Stimulated activated CD8-positive, alpha-beta memory T cell treated with anti-CD3 and anti-CD28 coated beads, Interleukin-4, amount 100 ng/mL, for 24 hours (primary cell): ENCODE measurements around the gene TMEM167A.

Experiments used
- DNase-seq: peaks from one replicate; pipeline ENCODE4 v3.0.0-alpha.2; 2020; ENCODE audit warnings: low read depth

Gene TMEM167A

DNA sequence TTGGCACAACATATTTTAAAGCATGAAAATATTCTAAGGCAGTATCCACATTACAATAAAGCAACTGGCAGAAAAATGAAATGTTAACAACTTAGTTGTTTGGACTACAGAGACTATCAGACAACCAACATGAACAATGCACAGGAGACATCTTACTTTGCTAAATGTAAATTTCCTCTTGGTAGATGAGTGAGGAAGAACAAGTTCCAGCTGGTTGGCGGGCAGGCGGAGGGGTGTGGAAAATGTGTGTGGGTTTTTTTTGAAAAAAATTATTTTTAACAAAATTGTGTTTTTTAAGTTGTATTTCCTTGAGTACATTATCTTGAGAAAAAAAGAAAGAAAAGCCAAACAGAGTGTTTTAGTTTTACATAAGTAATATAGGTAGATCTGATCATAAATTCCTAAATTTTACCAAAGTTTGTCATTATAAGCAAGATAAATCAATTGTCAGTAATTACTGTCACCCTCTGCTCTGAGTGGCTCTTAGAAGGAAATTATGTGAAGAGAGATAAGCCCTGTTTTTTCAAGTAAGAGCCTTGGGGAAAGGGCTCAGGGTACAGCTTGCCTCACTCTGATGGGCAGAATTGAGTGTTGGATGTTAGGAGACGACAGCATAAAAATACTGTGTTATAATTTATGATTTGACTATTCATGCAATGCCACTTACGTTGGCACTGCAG is 42.5 kb downstream of the TMEM167A start:
- no peak for DNase-seq

DNA sequence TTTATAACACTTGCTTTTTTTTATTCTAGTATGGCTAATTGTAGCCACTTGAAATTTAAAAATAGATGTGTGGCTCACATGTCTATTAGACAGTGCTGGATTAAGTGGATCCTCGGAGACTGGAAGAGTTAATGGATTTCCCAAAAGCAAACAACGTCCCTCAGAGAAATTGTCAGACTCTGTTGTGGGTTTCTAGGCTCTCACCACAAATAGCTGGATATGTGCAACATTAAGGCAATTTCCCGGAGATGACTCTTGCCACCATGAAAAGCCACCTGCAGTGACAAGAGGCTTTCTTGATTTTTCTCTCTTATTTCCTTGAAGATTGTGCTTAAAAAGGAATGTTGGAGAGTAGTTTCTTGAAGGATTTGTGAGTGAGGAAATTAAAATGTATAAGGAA is 43.2 kb downstream of the TMEM167A start:
- no peak for DNase-seq

- no peak for DNase-seq
Observed at GRCh38 chr5:83031381-83031780, 45.8 kb downstream of the TMEM167A start.

GRCh38 chr5:83029912-83030311 is 47.3 kb downstream of the TMEM167A start:
- no peak for DNase-seq

DNA sequence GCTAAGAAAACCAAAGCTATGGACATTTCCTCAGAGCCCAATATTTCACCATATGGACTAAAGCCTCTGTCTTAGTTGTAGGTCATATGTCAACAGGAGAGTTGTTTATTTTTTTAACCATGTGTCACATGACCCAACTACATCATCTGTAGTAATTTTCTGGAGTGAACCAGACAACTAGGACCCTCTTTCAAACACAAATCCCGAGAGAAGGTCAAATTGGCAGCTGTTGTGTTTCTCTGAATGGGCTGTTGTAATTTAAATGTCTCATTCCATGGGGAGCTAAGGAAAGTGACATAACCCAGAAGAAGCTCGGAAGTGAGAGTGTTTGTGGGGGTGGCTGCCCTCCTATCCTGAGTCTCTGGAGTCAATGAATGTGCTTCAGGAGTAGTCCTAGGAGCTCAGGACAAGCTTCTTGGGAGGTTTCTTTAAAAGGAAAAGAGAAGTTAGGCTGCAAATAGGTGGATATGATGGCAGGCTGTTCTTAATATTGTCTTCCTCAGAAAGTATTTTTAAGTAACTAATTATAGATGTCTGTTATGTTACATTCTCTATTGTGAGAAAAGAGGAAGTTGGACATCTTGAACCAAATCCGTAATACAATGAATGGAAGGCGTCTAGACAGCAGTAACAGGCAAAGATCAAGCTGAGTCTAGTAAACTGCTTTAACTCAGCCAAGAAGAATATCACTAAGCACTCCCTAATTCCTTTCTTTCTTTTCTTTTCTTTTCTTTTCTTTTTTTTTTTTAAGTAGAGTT is 50.1 kb downstream of the TMEM167A start:
- no peak for DNase-seq

DNA sequence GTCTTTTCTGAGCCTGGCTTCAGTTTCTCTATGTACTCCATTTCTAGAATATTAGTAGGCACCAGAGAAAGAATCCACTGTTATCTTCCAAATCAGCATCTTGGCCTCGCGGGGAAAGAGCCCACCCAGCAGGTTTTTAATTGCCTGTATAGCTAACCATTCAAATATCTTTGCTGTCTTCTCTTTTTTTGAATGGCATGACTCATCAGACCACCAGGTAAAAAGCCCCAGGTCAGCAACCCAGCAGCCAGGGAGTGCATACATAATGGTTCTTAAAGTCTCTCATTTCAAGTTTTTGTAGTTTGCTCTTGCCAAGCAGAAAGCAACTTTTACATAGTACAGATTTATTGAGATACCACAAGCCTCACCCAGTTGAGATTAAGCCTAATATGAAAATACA is 50.7 kb downstream of the TMEM167A start:
- DNase-seq: no peak

- DNase-seq: no peak
Observed at GRCh38 chr5:83025690-83026478, 51.3 kb downstream of the TMEM167A start.

DNA sequence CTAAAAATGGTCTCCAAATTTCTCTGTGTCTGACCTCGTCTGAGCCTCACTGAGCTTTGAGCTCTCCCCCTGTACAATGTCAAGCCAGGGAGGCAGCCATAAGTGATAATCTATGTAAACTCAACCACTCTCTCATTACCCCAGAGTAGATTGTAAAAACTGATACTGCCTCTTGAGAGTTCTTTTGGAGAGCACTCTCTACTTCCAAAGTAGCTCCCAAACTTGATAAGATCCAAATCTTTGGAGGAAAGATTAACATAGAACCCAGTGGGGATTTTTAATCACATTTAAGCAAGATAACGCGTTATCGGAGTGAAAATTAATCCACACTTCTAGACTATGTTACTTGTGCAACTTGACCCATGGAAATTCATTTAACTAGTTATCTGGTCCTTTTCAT is 54.9 kb downstream of the TMEM167A start:
- DNase-seq: no peak

DNA sequence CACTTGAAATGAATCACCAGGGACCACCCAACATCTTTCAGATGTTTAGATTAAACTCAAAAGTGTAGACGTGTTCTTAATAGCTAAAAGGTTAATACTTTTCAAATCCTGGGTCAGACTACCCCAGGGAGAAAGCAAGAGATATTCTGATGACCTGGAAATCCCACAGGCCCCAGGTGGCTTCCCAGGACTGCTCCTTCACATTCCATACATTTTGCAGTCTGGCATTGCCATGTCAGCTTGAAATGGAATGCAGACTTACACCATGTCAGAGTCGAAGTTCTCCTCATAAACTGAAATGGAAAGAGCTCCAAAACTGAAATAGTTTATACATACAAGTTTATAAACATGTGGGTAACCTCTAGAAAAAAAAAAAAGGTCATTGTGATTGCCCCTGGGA is 61.5 kb downstream of the TMEM167A start:
- DNase-seq: no peak

DNA sequence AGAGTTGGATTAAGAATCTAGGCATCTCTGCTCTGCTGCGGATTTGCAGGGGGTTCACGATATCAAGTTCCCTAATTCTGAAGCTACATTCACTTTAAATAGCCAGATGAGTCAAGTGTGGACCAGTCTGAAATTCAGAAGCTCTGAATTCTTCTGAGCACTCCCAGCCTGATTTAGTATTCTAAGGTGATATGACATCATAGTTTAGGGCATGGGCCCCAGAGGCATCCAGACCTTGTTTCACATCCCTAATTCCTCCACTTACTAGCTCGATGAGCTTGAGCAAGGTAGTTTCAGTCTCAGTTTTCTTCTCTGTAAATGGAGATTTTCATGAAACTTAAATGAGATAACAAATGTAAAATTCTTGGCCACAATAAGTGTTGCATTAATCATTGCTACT is 65.2 kb downstream of the TMEM167A start:
- no peak for DNase-seq

DNA sequence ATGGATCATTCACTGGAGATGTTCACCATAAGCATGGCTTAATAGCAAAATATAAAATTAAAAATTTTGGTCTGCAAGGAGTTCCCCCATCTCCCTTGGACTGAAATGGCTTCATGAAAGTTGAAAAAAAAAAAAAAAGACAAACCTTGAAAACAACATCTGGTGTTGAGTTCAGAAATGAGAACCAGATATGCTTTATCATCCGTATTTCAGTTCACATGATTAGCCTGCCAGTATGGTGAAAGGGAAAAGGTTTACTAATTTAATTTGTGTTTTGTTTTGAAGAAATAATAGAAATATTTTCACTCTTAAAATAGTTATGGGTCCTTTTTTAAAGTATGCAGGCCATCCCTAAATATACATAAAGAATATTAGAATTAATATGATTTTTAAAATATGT is 67.8 kb downstream of the TMEM167A start:
- DNase-seq: no peak

- DNase-seq: no peak
Observed at GRCh38 chr5:83007755-83008154, 69.4 kb downstream of the TMEM167A start.

DNA sequence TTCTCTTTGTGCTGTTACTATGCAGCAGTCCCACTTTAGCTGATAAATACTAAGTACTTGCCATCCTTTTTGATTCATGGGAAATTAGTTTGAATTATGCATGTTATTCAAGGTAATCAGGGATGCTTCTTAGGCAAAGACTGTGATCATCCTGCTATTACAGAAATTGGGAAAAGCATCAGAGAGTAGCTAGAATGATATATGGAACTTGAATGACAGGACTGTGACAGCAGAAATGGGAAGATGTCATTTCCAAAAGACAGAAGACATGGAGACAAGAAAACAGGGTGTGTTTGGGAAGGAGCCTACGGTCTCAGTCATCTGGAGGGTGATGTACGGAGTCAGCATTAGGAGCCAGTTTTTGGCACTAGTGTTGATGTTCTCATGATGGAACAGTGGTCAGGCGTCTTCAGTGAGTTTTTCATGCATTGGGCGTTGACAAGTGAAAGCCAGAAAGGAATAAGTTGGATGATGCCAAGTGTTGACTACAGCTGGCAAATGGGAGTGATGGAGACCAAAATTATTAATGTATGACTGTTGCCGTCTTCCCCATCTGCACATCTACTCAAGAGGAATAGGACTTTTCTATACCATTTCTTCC is 70.4 kb downstream of the TMEM167A start:
- no peak for DNase-seq

- DNase-seq: no peak
Observed at GRCh38 chr5:83003791-83004190, 73.4 kb downstream of the TMEM167A start.
